ENCODE measurements around the gene SLC25A14.

Gene SLC25A14

DNA sequence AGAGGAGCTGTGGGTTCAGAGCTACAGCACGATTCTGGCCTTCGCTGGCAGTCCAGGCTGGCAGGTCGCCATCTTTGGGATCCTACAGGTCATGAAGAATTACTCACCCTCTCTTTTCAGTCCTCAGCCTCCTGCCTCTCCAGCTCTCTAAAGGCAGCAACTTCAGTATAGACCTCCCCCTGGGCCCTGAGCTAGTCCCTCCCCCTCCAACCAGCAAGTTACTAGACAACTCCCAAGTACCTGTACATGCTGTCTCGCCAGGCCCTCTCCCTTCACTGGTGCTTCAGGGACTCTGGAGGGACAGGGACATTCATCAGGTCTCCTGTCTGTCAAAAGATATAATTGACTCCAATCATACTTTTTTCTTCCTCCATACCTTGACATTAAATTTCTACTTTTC, 45.8 kb downstream of the SLC25A14 start, which contains the start of gene GPR119:
Gene GPR119, minus strand, starts transcription at position 155 of the 400 bp plus-strand sequence. CDS start 227 bp downstream, outside the sequence.
- DNase-seq = no peak

DNA sequence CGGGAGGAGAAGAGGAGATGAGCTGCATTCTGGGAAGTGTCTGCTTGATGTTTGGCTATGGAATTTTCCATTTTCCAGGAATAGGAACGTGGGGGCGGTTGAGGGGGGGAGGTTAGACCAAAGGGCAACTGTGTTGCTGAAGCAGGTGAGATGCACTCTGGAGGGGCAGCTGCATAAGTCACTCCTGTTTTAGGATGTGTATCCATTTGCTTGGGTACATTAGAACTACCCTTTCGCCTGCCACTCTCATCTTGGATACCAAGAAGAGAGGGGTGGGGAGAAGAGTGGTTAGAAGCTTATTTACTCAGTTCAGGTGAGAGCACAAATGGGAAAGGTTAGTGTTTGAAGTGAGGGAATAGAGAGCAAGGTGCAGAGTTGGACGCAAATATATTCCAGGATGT, 46.7 kb downstream of the SLC25A14 start:
- DNase-seq = no peak

DNA sequence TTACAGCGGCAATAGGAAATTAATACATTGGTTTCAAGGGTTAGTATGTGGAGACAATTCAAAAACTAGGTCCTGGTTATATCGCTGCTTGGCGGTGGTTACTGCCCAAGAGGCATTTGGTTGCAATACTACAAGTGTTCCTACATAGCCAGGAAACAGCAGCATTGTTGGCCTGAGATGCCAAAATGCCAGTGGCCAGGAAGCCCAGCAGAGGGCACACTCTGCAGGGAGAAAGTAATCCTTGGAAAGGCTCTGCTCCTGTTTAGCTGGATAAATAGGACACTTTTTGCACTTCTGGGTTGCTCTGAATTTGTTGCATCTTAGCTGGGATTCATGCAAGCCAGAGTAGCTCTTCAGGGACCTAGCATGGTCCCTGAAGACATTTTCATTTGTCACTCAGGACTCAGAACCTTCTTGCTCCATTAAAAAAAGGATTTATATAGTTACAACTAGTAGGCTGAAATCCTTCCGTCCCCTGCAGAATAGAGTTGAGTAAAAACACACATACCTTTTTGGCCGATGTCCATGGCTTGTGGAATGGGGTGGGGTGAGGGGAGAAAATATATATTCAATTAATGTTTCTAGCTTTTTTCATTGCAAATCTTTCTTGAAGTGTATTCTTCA, 53.8 kb downstream of the SLC25A14 start:
- no peak for DNase-seq

DNA sequence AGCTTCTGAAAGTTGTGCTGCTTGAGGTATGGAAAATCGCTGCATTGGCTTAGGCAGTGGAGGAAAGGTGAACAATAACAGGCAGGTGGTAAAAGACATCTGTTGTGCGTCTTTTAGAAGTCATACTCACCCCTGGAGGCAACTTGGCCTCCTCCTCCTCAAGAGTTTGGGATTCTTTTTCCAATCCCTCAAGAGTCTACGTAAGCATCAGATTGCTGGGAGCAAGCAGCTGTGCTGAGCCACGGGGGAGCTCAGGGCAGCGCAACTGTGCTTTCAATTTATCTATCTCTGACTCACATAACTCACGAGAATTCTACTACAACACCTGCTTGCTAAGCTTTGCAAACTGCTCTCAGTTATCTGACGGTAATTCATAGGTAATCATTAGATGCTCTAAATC, 55.6 kb downstream of the SLC25A14 start:
- no peak for DNase-seq

DNA sequence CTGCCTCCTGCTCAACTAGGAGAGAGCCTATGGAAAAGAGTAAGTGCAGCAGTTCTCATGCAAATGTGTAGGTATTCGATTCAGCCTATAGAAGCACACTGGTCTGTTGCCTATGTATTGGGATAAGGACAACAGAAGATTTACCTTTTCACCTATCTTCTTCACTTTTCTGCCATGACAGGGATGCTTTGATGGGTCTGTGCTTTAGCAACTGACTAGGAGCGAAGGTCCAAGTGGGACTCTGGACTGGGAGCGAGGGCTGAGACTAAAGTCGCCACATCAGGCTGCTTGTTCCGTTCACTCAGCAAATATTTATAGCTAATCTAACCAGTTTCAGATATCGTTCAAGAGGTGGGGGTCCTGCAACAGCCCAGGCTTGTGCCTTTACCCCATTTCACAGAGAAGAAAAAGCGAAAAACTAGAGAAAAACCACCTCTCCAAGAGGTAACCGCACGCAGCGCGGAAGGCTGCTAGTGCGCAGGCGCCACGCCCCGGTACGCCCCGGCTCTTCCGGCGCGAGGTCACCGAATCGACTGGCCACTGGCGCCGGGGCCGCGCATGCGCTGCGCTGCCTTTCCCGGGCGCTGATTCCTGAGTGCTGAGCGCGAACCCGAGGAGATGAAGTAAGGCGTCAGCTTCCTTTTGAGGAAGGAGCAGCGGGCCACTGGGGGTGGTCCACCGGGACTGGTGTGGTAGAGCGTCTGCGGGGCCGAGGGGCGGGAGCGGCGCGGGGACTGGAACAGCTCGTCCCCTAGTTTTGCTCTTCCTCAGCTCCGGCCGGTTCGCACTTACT, 61.9 kb downstream of the SLC25A14 start, which contains the start of gene RBMX2:
Gene RBMX2, plus strand, starts transcription at position 573 of the 793 bp plus-strand sequence. Its CDS starts 46 bp downstream, at position 619.
- peak; percentile 23 for DNase-seq

DNA sequence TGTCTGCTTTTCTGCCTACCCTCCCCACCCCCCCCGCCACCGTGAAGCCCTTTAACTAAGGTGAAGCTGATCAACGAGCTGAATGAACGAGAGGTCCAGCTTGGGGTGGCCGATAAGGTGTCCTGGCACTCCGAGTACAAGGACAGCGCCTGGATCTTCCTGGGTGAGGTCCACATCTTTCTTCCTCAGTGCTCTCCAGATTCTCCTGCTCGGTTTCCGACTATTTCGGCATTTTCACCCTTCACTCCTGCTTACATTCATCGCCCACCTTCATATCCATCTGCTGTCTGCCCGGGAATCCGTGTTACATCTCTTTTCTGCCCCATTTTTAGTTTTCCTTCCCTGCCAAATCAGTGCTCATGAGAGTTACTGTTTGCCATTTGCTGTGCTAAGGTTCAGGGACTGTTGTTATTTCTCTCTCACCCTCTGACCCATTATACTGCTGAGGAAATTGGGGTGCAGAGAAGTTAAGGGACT, 62.5 kb downstream of the SLC25A14 start:
- DNase-seq = no peak

DNA sequence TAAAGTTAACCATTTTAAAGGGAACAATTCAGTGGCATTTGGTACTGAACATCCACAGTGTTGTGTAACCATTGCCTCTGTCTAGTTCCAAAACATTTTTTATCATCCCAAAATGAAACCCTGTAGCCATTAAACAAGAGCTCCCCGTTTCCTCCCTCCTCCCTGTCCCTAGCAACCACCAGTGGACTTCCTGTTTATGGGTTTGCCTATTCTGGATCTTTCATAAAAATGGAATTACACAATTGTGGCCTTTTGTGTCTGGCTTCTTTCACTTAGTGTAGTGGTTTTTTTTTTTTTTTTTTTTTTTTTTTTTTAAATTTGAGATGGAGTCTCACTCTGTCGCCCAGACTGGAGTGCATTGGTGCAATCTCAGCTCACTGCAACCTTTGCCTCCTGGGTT, 73.7 kb downstream of the SLC25A14 start:
- DNase-seq = no peak

DNA sequence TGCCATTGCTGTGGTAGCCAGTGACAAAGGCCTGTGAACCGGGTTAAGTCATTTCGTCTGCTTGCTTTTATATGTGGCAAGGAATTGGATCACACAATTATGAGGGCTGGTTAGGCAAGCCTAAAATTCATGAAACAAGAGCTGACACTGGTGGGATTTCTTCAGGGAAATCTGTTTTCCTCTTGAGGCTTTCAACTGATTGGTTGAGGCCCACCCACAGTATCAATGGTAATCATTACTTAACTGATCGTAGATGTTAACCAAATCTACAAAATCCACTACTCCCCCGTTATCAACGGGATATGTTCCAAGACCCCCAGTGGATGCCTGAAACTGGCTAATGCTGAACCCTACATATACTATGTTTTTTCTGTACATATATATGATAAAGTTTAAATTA, 75.1 kb downstream of the SLC25A14 start:
- DNase-seq = no peak

DNA sequence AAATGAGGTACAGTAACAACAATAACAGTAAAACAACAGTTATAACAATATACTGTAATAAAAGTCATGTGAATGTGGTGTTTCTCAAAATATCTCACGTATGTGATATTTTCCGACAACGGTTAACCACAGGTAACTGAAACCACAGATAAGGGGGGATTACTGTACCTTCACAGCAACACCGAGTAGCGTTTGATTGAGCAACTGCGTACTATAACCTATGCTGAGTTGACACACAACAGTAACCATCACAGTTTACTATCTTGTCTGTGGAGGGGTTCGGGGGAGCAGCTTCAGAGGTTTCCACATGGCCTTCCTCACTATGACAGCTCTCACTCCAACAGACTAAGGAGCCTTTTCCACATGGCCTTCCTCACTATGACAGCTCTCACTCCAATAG, 75.5 kb downstream of the SLC25A14 start:
- DNase-seq = no peak

DNA sequence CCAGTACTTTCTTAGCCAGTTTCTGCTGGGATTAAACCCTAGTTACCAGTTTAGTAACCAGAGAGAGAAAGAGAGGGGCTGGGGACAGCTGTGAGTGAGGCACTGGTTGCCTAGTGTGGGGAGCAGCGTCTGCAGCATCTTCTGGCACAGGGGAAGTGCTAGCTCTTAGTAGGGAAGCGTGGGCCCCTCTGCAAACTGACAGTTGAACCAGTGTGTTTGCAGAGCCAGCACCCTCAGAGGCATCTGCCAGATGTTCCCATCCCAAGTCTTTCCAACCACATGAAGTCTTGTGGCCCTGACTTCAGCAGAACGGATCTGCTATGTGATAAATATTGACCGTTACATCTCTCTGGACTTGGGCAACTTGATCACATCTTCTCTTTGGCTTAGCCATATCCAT, 77.1 kb downstream of the SLC25A14 start:
- DNase-seq = no peak

DNA sequence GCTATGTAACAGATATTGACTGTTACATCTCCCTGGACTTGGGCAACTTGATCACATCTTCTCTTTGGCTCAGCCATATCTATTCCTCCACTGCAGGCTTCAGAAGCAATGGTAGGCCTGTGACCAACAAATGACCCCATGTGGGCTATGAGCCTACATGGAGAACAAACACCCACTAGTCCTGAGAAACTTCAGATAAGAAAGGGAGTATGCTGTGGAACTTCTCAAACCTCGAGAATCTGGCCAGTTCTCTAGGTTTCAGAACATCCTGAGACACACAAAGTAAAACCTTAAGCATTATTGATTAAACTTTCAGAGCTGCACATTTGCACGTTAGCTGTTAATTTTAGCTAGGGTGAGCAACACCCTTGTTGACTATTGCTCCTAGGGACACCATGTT, 78.3 kb downstream of the SLC25A14 start:
- DNase-seq = no peak

DNA sequence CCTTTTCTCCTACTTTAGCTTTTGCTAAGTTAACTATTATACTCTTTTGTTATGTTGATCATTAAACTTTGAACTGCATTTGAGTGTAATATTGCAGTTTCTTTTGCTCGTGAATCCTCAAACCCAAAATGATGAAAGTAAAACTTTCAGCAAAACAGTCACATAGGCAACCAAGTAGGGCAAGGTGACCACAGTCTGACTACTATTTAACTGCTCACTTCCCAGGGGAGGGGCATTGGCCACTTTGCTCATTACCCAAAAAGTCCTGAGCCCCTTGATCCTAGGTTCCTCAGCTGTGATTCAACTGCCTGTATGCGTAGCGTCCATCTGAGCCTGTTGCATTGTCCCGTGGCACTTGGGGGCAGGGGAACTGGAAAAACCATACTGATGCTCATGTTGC, 79.0 kb downstream of the SLC25A14 start:
- DNase-seq = no peak

DNA sequence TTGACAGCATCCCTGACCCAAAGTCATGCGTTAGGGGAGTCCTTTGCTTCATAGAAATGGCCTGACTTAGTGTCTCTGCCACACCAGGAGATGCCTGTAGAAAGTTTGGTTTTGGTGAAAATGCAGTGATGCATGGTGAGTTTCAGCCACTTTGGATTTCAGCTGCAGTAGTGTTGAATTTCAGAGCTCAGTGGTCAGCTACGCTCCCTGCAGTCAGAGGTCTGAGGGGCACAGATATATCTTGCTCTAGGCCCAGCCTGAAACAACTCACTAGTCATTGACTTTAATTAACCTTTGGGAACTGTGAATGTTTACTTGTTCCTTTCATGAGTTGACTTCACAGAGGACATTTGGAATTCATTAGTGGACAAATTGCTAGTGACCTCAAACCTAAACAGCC, 79.5 kb downstream of the SLC25A14 start:
- no peak for DNase-seq
